NT2/D1 (cell line): ENCODE measurements around the gene TARS3.
"Not testable (repeated sequence)": the region's sequence is repeated elsewhere in the genome, so short reads cannot be mapped to it uniquely, and the experiment has no call there.

Source experiments
- DNase-seq: peaks from one replicate; pipeline ENCODE4 v3.0.0-alpha.2; 2011; ENCODE audit warnings: low read depth, low spot score
- H3K27me3 ChIP-seq: 2 replicates; pipeline ENCODE4 v1.6.0; 2011; ENCODE audit warnings: mild to moderate bottlenecking; ENCODE audit not compliant: insufficient read length, insufficient read depth
- H3K36me3 ChIP-seq: 2 replicates; pipeline ENCODE4 v1.6.1; 2011; ENCODE audit warnings: mild to moderate bottlenecking, low read length, mixed read lengths; ENCODE audit not compliant: insufficient read depth, insufficient read length
- H3K4me1 ChIP-seq: 2 replicates; pipeline ENCODE4 v1.5.1; 2011; ENCODE audit not compliant: insufficient read depth, insufficient read length
- H3K4me3 ChIP-seq: 2 replicates; pipeline ENCODE4 v1.5.1; 2011; ENCODE audit warnings: low read depth; ENCODE audit not compliant: insufficient read length
- H3K9ac ChIP-seq: 2 replicates; pipeline ENCODE4 v1.6.0; 2011; ENCODE audit warnings: low read depth; ENCODE audit not compliant: insufficient read length
- H3K9me3 ChIP-seq: 2 replicates; pipeline ENCODE4 v1.5.1; 2011; ENCODE audit warnings: mild to moderate bottlenecking, low read length; ENCODE audit not compliant: insufficient read depth
- SUZ12 ChIP-seq: IDR thresholded peaks from 2 replicates; pipeline ENCODE4 v1.6.1; 2011; ENCODE audit not compliant: insufficient read length, insufficient read depth; ENCODE audit errors: extremely low read depth
- YY1 ChIP-seq: IDR thresholded peaks from 2 replicates; pipeline ENCODE4 v1.6.1; 2011; ENCODE audit not compliant: insufficient read length, insufficient read depth
- ZNF274 ChIP-seq: IDR thresholded peaks from 2 replicates; pipeline ENCODE4 v1.6.1; 2011; ENCODE audit warnings: mild to moderate bottlenecking, low read depth, low read length

The TARS3 gene

GRCh38 chr15:101723874-101724674, at the start of gene TARS3:
Gene TARS3 (minus strand): TSS chr15:101724473. CDS start chr15:101724387, 86 bp downstream.
- peak within 1 kb of the TSS; percentile 78 for H3K4me3 ChIP-seq
- no peak for TF ChIP-seq SUZ12
- TF ChIP-seq ZNF274, result no peak
- no peak for TF ChIP-seq YY1
- H3K9ac ChIP-seq, result peak within 1 kb of the TSS; percentile 90
- no peaks in the 10 kb centered on the region for H3K4me1 ChIP-seq
- no peaks in the 10 kb centered on the region for H3K27me3 ChIP-seq
- peak; percentile 84 for DNase-seq
- no peaks in the 10 kb centered on the region for H3K9me3 ChIP-seq
- peaks cover 31% of the 10 kb centered on the region for H3K36me3 ChIP-seq

GRCh38 chr15:101773496-101774100, 49.3 kb upstream of the TARS3 start:
- Histone ChIP-seq H3K9me3 (no peaks in the 10 kb centered on the region), H3K36me3 (no peaks in the 10 kb centered on the region), H3K4me1 (no peaks in the 10 kb centered on the region), H3K27me3 (no peaks in the 10 kb centered on the region), H3K9ac (no peak overlapping the region), H3K4me3 (no peak overlapping the region)
- TF ChIP-seq SUZ12 (no peak), ZNF274 (no peak), YY1 (no peak)
- DNase-seq, result no peak

GRCh38 chr15:101772921-101773320, 48.6 kb upstream of the TARS3 start:
- Histone ChIP-seq H3K4me3 (no peak overlapping the region), H3K4me1 (no peaks in the 10 kb centered on the region), H3K9ac (no peak overlapping the region), H3K36me3 (no peaks in the 10 kb centered on the region), H3K27me3 (no peaks in the 10 kb centered on the region), H3K9me3 (no peaks in the 10 kb centered on the region)
- no peak for TF ChIP-seq SUZ12
- TF ChIP-seq ZNF274, result no peak
- no peak for TF ChIP-seq YY1
- no peak for DNase-seq

GRCh38 chr15:101767083-101767640, 42.9 kb upstream of the TARS3 start:
- not testable (repeated sequence) for H3K36me3 ChIP-seq, H3K9ac ChIP-seq, H3K9me3 ChIP-seq, H3K27me3 ChIP-seq, H3K4me1 ChIP-seq, DNase-seq, H3K4me3 ChIP-seq

GRCh38 chr15:101765772-101766456, 41.6 kb upstream of the TARS3 start:
- no peak for DNase-seq
- H3K9me3 ChIP-seq, result no peaks in the 10 kb centered on the region
- no peak overlapping the region for H3K9ac ChIP-seq
- TF ChIP-seq SUZ12, result no peak
- TF ChIP-seq YY1, result no peak
- no peak for TF ChIP-seq ZNF274
- no peaks in the 10 kb centered on the region for H3K36me3 ChIP-seq
- no peaks in the 10 kb centered on the region for H3K4me1 ChIP-seq
- H3K27me3 ChIP-seq, result no peaks in the 10 kb centered on the region
- no peak overlapping the region for H3K4me3 ChIP-seq

- DNase-seq, H3K4me3 ChIP-seq, H3K4me1 ChIP-seq, H3K9me3 ChIP-seq, H3K9ac ChIP-seq, H3K27me3 ChIP-seq, H3K36me3 ChIP-seq: not testable (repeated sequence)
Measured at GRCh38 chr15:101765340-101765671, 41.0 kb upstream of the TARS3 start.

- H3K4me3 ChIP-seq, H3K4me1 ChIP-seq, DNase-seq, H3K9me3 ChIP-seq, H3K36me3 ChIP-seq, H3K9ac ChIP-seq, H3K27me3 ChIP-seq: not testable (repeated sequence)
Measured at GRCh38 chr15:101764669-101765339, 40.5 kb upstream of the TARS3 start.

GRCh38 chr15:101746716-101747082, 22.4 kb upstream of the TARS3 start:
- not testable (repeated sequence) for H3K4me3 ChIP-seq, H3K4me1 ChIP-seq, H3K27me3 ChIP-seq, H3K9ac ChIP-seq, H3K9me3 ChIP-seq, DNase-seq, H3K36me3 ChIP-seq

GRCh38 chr15:101734837-101735236, 10.6 kb upstream of the TARS3 start:
- not testable (repeated sequence) for H3K36me3 ChIP-seq, DNase-seq, H3K9me3 ChIP-seq, H3K27me3 ChIP-seq, H3K4me1 ChIP-seq, H3K9ac ChIP-seq, H3K4me3 ChIP-seq
